ENCODE results near the gene ROBO2. TPM values are rescaled to one million over a fixed set of nuclear protein-coding genes. Genes with fewer than 3 reads are reported as not detected.

ROBO2 gene
- total and polyA plus RNA-seq, 2 experiments from 2014 or later: 1.5 to 7.8 TPM

DNA sequence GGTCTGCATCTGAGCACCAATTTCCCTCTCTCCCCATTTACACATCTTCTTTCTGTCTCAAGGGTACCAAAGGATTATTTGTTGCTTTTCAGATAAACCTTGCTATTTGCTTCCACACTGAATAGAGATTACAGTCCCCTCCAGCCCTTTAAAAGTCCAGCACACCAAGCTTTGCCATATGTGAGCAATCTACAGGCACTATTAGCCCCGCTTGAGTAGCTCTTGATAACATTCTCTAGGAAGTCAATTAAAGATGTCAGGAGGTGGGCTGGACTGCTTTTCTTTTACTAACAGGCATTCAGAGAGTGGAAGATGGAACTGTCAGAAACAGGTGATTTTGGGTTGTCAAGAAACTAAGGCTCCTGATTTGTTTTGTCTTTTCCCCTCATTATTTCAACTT lies 417.0 kb downstream of the ROBO2 start:
- Histone ChIP-seq H2AFZ (no peak overlapping the region), H3K4me2 (no peak overlapping the region), H3K9me2 (ENCODE audit: insufficient read depth) (peaks cover 9% of the 10 kb centered on the region), H3K4me1 (ENCODE audit: insufficient read depth) (0 out of 2 replicates have a peak, but pooled peaks cover 6% of the 10 kb centered on the region), H3K4me3 (no peak overlapping the region), H3K36me3 (ENCODE audit: insufficient read depth) (no peaks in the 10 kb centered on the region), H3F3A (replicated peaks; ENCODE audit: low read depth) (no peaks in the 10 kb centered on the region), H3K27ac (ENCODE audit: low read depth) (no peak overlapping the region), H3K79me2 (replicated peaks; ENCODE audit: insufficient read depth) (no peaks in the 10 kb centered on the region), H3K27me3 (ENCODE audit: insufficient read depth) (no peaks in the 10 kb centered on the region), H4K20me1 (replicated peaks; ENCODE audit: insufficient read depth) (no peaks in the 10 kb centered on the region)
- Mint-ChIP-seq H3K36me3 (ENCODE audit: low read depth) (no peaks in the 10 kb centered on the region; the same call in 2 of the 3 replicates), H3K27me3 (ENCODE audit: insufficient read depth, low read depth, poor library complexity) (no peaks in the 10 kb centered on the region), H3K4me3 (no peak overlapping the region), H3K27ac (no peak overlapping the region), H3K9me3 (no peaks in the 10 kb centered on the region), H3K4me1 (peaks cover 9% of the 10 kb centered on the region)
- DNase-seq (ENCODE audit: low spot score): no peak
- TF ChIP-seq EZH2 (IDR thresholded peaks at IDR 0.05; ENCODE audit: low read depth, unreplicated experiment) (no peak), ETS1 (IDR thresholded peaks at IDR 0.05) (no peak), NANOG (IDR thresholded peaks at IDR 0.05; ENCODE audit: borderline replicate concordance) (no peak), STAT1 (IDR thresholded peaks at IDR 0.05; ENCODE audit: unreplicated experiment) (no peak), EZH2phosphoT487 (IDR thresholded peaks at IDR 0.05; ENCODE audit: unreplicated experiment) (no peak), POLR2AphosphoS5 (IDR thresholded peaks at IDR 0.05; ENCODE audit: low read depth) (no peak), CREB1 (CRISPR knock-in tag; IDR thresholded peaks at IDR 0.05; ENCODE audit: low read depth) (no peak), JUNB (IDR thresholded peaks at IDR 0.05; ENCODE audit: unreplicated experiment) (no peak), ZNF462 (CRISPR knock-in tag; IDR thresholded peaks at IDR 0.05) (no peak)
- TF ChIP-seq, protein P1, sequence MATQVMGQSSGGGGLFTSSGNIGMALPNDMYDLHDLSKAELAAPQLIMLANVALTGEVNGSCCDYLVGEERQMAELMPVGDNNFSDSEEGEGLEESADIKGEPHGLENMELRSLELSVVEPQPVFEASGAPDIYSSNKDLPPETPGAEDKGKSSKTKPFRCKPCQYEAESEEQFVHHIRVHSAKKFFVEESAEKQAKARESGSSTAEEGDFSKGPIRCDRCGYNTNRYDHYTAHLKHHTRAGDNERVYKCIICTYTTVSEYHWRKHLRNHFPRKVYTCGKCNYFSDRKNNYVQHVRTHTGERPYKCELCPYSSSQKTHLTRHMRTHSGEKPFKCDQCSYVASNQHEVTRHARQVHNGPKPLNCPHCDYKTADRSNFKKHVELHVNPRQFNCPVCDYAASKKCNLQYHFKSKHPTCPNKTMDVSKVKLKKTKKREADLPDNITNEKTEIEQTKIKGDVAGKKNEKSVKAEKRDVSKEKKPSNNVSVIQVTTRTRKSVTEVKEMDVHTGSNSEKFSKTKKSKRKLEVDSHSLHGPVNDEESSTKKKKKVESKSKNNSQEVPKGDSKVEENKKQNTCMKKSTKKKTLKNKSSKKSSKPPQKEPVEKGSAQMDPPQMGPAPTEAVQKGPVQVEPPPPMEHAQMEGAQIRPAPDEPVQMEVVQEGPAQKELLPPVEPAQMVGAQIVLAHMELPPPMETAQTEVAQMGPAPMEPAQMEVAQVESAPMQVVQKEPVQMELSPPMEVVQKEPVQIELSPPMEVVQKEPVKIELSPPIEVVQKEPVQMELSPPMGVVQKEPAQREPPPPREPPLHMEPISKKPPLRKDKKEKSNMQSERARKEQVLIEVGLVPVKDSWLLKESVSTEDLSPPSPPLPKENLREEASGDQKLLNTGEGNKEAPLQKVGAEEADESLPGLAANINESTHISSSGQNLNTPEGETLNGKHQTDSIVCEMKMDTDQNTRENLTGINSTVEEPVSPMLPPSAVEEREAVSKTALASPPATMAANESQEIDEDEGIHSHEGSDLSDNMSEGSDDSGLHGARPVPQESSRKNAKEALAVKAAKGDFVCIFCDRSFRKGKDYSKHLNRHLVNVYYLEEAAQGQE (IDR thresholded peaks at IDR 0.05; ENCODE audit: unreplicated experiment): no peak
- TF ChIP-seq, protein P2, sequence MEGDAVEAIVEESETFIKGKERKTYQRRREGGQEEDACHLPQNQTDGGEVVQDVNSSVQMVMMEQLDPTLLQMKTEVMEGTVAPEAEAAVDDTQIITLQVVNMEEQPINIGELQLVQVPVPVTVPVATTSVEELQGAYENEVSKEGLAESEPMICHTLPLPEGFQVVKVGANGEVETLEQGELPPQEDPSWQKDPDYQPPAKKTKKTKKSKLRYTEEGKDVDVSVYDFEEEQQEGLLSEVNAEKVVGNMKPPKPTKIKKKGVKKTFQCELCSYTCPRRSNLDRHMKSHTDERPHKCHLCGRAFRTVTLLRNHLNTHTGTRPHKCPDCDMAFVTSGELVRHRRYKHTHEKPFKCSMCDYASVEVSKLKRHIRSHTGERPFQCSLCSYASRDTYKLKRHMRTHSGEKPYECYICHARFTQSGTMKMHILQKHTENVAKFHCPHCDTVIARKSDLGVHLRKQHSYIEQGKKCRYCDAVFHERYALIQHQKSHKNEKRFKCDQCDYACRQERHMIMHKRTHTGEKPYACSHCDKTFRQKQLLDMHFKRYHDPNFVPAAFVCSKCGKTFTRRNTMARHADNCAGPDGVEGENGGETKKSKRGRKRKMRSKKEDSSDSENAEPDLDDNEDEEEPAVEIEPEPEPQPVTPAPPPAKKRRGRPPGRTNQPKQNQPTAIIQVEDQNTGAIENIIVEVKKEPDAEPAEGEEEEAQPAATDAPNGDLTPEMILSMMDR (conservative IDR thresholded peaks at IDR 0.05; ENCODE audit: low read depth in 2 of 2): no peak
- ATAC-seq: no peak
